ENCODE data around the gene ERFE.

The ERFE gene

GRCh38 chr2:238155761-238156694 lies 2.7 kb upstream of the ERFE start:
- ChIA-PET CTCF (no interaction called here), POLR2A (no interaction called here)
- no peak for TF ChIP-seq ELF4 (IDR thresholded peaks at IDR 0.05)
- no peak for TF ChIP-seq FOXA1 (IDR thresholded peaks at IDR 0.05)
- TF ChIP-seq BHLHE40 (IDR thresholded peaks at IDR 0.05; ENCODE audit: borderline replicate concordance) = no peak
- no peak for TF ChIP-seq PKNOX1 (IDR thresholded peaks at IDR 0.05)
- TF ChIP-seq NFRKB (IDR thresholded peaks at IDR 0.05) = no peak
- no peak for TF ChIP-seq FOXM1 (IDR thresholded peaks at IDR 0.05; ENCODE audit: borderline replicate concordance)
- TF ChIP-seq FOXK2 (IDR thresholded peaks at IDR 0.05) = no peak
- no peak for TF ChIP-seq SP1 (IDR thresholded peaks at IDR 0.05)
- TF ChIP-seq HDGF (IDR thresholded peaks at IDR 0.05; ENCODE audit: borderline replicate concordance) = no peak
- DNase-seq (ENCODE audit: extremely low spot score) = no peak

- CTCF ChIA-PET = no interaction called here
Observed at GRCh38 chr2:238157506-238158017, 1.2 kb upstream of the ERFE start.

GRCh38 chr2:238158018-238158508 lies 707 bp upstream of the ERFE start:
- no peak for DNase-seq (ENCODE audit: extremely low spot score)
- POLR2A ChIA-PET = no interaction called here
- CTCF ChIA-PET = no interaction called here
- TF ChIP-seq L3MBTL2 (conservative IDR thresholded peaks at IDR 0.05) (no peak), ARNT (IDR thresholded peaks at IDR 0.05) (no peak), HDGF (IDR thresholded peaks at IDR 0.05; ENCODE audit: borderline replicate concordance) (no peak), CTBP1 (IDR thresholded peaks at IDR 0.05; ENCODE audit: borderline replicate concordance) (no peak)

More at GRCh38 chr2:238157506-238158017, 1.2 kb upstream of the ERFE start:
- no peak for DNase-seq (ENCODE audit: extremely low spot score)
- POLR2A ChIA-PET = no interaction called here
- no peak for TF ChIP-seq TARDBP (IDR thresholded peaks at IDR 0.05)
- no peak for TF ChIP-seq NFRKB (IDR thresholded peaks at IDR 0.05)
- TF ChIP-seq PKNOX1 (IDR thresholded peaks at IDR 0.05) = no peak
- no peak for TF ChIP-seq L3MBTL2 (conservative IDR thresholded peaks at IDR 0.05)
- TF ChIP-seq FOXK2 (IDR thresholded peaks at IDR 0.05) = no peak
- TF ChIP-seq LEF1 (IDR thresholded peaks at IDR 0.05; ENCODE audit: borderline replicate concordance) = no peak
- no peak for TF ChIP-seq SUZ12 (IDR thresholded peaks at IDR 0.05)
- no peak for TF ChIP-seq ZNF384 (IDR thresholded peaks at IDR 0.05)

- ChIA-PET POLR2A (interaction anchor here (1.0 to 1.2 kb wide), 2 partner anchors 9 to 11 kb away, joined by 3 to 5 read pairs; no protein-coding TSS in a partner anchor), CTCF (interaction anchor here (1.1 to 1.3 kb wide), 2 partner anchors 10 to 105 kb away, joined by 4 to 6 read pairs; no protein-coding TSS in a partner anchor)
- TF ChIP-seq ELF4 (IDR thresholded peaks at IDR 0.05) (no peak), FOXM1 (IDR thresholded peaks at IDR 0.05; ENCODE audit: borderline replicate concordance) (0 out of 2 replicates have a peak, but pooled peaks have one; percentile 17), PKNOX1 (IDR thresholded peaks at IDR 0.05) (no peak), ZNF384 (IDR thresholded peaks at IDR 0.05) (no peak), BHLHE40 (IDR thresholded peaks at IDR 0.05; ENCODE audit: borderline replicate concordance) (no peak), ARNT (IDR thresholded peaks at IDR 0.05) (no peak), L3MBTL2 (conservative IDR thresholded peaks at IDR 0.05) (no peak)
- peak; percentile 41 for DNase-seq (ENCODE audit: extremely low spot score)
Observed at GRCh38 chr2:238159071-238159539, 335 bp downstream of the ERFE start.

GRCh38 chr2:238159661-238160205 lies 963 bp downstream of the ERFE start:
- ChIA-PET POLR2A (interaction anchor here (1.0 to 1.2 kb wide), 4 partner anchors 8 to 301 kb away, joined by 3 to 5 read pairs (median 3); no protein-coding TSS in a partner anchor), CTCF (interaction anchor here (1.1 to 1.3 kb wide), 2 partner anchors 10 to 104 kb away, joined by 4 to 6 read pairs; no protein-coding TSS in a partner anchor)
- TF ChIP-seq PKNOX1 (IDR thresholded peaks at IDR 0.05) (no peak), HDGF (IDR thresholded peaks at IDR 0.05; ENCODE audit: borderline replicate concordance) (no peak)
- no peak for DNase-seq (ENCODE audit: extremely low spot score)

Measured in HEK293T (cell line).